ENCODE results near the gene NAA40. TPM values are rescaled to one million over a fixed set of nuclear protein-coding genes. Genes with fewer than 3 reads are reported as not detected.

NAA40 gene
- total RNA-seq, 4 donors from 2014 or later = 5.4 to 14.5 (median 8.2) TPM

GRCh38 chr11:63911876-63912275 is 26.9 kb upstream of the NAA40 start:
- no peak for DNase-seq (ENCODE audit: low spot score)
- TF ChIP-seq CTCF (IDR thresholded peaks at IDR 0.05) = no peak
- ATAC-seq (ENCODE audit: low FRiP score) = no peak

- DNase-seq (ENCODE audit: low spot score) (no peak), ATAC-seq (ENCODE audit: low FRiP score) (no peak)
- no peak for TF ChIP-seq CTCF (IDR thresholded peaks at IDR 0.05)
These were observed 26.1 kb upstream of the NAA40 start for GRCh38 chr11:63912678-63913077.

- no peak for DNase-seq (ENCODE audit: low spot score)
- no peak for TF ChIP-seq CTCF (IDR thresholded peaks at IDR 0.05)
These were observed 24.7 kb upstream of the NAA40 start for GRCh38 chr11:63913866-63914830.

GRCh38 chr11:63914896-63915691 is 23.7 kb upstream of the NAA40 start:
- ATAC-seq (ENCODE audit: low FRiP score) = no peak
- no peak for DNase-seq (ENCODE audit: low spot score)
- no peak for TF ChIP-seq CTCF (IDR thresholded peaks at IDR 0.05)

More at GRCh38 chr11:63913866-63914830, 24.7 kb upstream of the NAA40 start:
- no peak for ATAC-seq (ENCODE audit: low FRiP score)

GRCh38 chr11:63915961-63916836 is 22.6 kb upstream of the NAA40 start:
- DNase-seq (ENCODE audit: low spot score) (no peak), ATAC-seq (ENCODE audit: low FRiP score) (no peak)
- no peak for TF ChIP-seq CTCF (IDR thresholded peaks at IDR 0.05)
